ENCODE data around the gene SYT5. TPM values are rescaled to one million over a fixed set of nuclear protein-coding genes. Genes with fewer than 3 reads are reported as not detected.

SYT5 gene
- total and polyA plus RNA-seq, 10 of the 15 experiments (the other 5 are each of a cell fraction or from before 2014, with no cell fraction given): 0.04 to 0.79 (median 0.26) TPM; not detected in 7

- TF ChIP-seq SUPT20H (IDR thresholded peaks at IDR 0.05; ENCODE audit: borderline replicate concordance, control insufficient read depth, low read depth, low read length) (no peak), YY1 (IDR thresholded peaks at IDR 0.05; ENCODE audit: low read depth, low read length) (no peak), IRF5 (IDR thresholded peaks at IDR 0.05; ENCODE audit: borderline replicate concordance) (no peak), CEBPB (IDR thresholded peaks at IDR 0.05; ENCODE audit: borderline replicate concordance in 1 of 2, low read depth in 2 of 2, low read length in 2 of 2) (no peak)
Observed at GRCh38 chr19:55178781-55179599, 1.1 kb downstream of the SYT5 start (continued).

- Histone ChIP-seq H3K79me2 (ENCODE audit: control insufficient read depth, insufficient read depth, low read length) (no peaks in the 10 kb centered on the region), H3K9me3 (replicated peaks; ENCODE audit: control insufficient read depth, insufficient read depth, low read length) (peaks cover 1% of the 10 kb centered on the region; the same call in 1 of the 3 replicates), H3K27ac (ENCODE audit: control insufficient read depth, insufficient read depth) (no peak overlapping the region), H4K20me1 (ENCODE audit: control insufficient read depth, insufficient read depth) (no peaks in the 10 kb centered on the region), H2AFZ (ENCODE audit: control insufficient read depth, low read depth, low read length) (no peak overlapping the region), H3K9ac (ENCODE audit: control insufficient read depth, insufficient read depth, low read length) (no peak overlapping the region), H3K4me1 (ENCODE audit: control insufficient read depth, insufficient read depth, low read length) (peaks cover 12% of the 10 kb centered on the region), H3K27me3 (replicated peaks in 1 of 2; ENCODE audit: control insufficient read depth in 2 of 2, insufficient read depth in 2 of 2, low read length in 1 of 2) (peaks cover 0 to 7% of the 10 kb centered on the region in 2 experiments; a peak in 1 of 4 replicates), H3K36me3 (ENCODE audit: control insufficient read depth in 2 of 2, insufficient read depth in 2 of 2, low read length in 1 of 2) (no peaks in the 10 kb centered on the region), H3K4me2 (ENCODE audit: control insufficient read depth, insufficient read depth) (no peak overlapping the region), H3K4me3 (no peak overlapping the region)
- no peak for TF ChIP-seq NRF1 (conservative IDR thresholded peaks at IDR 0.05; ENCODE audit: low read depth, low read length)
- no peak for TF ChIP-seq NBN (IDR thresholded peaks at IDR 0.05)
- no peak for TF ChIP-seq HDAC2 (IDR thresholded peaks at IDR 0.05)
- TF ChIP-seq TCF7 (IDR thresholded peaks at IDR 0.05; ENCODE audit: borderline replicate concordance): no peak
- TF ChIP-seq RB1 (IDR thresholded peaks at IDR 0.05; ENCODE audit: borderline replicate concordance): no peak
- no peak for TF ChIP-seq POLR2AphosphoS5 (IDR thresholded peaks at IDR 0.05; ENCODE audit: low read length)
- no peak for TF ChIP-seq POU2F2 (IDR thresholded peaks at IDR 0.05; ENCODE audit: borderline replicate concordance, low read depth, low read length)
- TF ChIP-seq, protein P1, sequence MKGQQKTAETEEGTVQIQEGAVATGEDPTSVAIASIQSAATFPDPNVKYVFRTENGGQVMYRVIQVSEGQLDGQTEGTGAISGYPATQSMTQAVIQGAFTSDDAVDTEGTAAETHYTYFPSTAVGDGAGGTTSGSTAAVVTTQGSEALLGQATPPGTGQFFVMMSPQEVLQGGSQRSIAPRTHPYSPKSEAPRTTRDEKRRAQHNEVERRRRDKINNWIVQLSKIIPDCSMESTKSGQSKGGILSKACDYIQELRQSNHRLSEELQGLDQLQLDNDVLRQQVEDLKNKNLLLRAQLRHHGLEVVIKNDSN (IDR thresholded peaks at IDR 0.05; ENCODE audit: borderline replicate concordance, extremely low read length, insufficient read depth, low read depth, low read length): no peak
- TF ChIP-seq SRF (IDR thresholded peaks at IDR 0.05; ENCODE audit: low read depth in 2 of 2, low read length in 2 of 2): peak in 1 of 2 experiments; percentile 45; a peak in 1 of 4 replicates
- TF ChIP-seq, protein P2, sequence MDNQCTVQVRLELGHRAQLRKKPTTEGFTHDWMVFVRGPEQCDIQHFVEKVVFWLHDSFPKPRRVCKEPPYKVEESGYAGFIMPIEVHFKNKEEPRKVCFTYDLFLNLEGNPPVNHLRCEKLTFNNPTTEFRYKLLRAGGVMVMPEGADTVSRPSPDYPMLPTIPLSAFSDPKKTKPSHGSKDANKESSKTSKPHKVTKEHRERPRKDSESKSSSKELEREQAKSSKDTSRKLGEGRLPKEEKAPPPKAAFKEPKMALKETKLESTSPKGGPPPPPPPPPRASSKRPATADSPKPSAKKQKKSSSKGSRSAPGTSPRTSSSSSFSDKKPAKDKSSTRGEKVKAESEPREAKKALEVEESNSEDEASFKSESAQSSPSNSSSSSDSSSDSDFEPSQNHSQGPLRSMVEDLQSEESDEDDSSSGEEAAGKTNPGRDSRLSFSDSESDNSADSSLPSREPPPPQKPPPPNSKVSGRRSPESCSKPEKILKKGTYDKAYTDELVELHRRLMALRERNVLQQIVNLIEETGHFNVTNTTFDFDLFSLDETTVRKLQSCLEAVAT (IDR thresholded peaks at IDR 0.05): peak; percentile 94
- TF ChIP-seq SREBF2 (IDR thresholded peaks at IDR 0.05; ENCODE audit: low read length): no peak
- no peak for TF ChIP-seq ZNF622 (IDR thresholded peaks at IDR 0.05)
- no peak for TF ChIP-seq SMAD5 (IDR thresholded peaks at IDR 0.05; ENCODE audit: low read depth)
- TF ChIP-seq BHLHE40 (IDR thresholded peaks at IDR 0.05; ENCODE audit: borderline replicate concordance in 1 of 2, low read depth in 2 of 2, low read length in 1 of 2): no peak
- no peak for TF ChIP-seq NFXL1 (IDR thresholded peaks at IDR 0.05; ENCODE audit: borderline replicate concordance)
- ChIA-PET POLR2A (no interaction called here), CTCF (interaction anchor here (0.6 kb wide), 1 partner anchor 15 kb away, joined by 4 read pairs; no protein-coding TSS in a partner anchor), RAD21 (ENCODE audit: unreplicated experiment) (interaction anchor here (0.5 kb wide), 1 partner anchor 16 kb away, joined by 3 read pairs; no protein-coding TSS in a partner anchor), SMC1A (ENCODE audit: uncharacterized antibody, unreplicated experiment) (interaction anchor here (0.8 kb wide), 1 partner anchor 10 kb away, joined by 3 read pairs; the partner anchor contains the start of gene DNAAF3)
- no TSS peak for BruUV-seq (replicated peaks)
- FAIRE-seq: no peak
- in situ Hi-C loops (cut with MboI): no loop called here
- DNase-seq (ENCODE audit: low read depth, low spot score): no peak
- intact Hi-C loops (cut with micrococcal nuclease; ENCODE audit: unreplicated experiment): no loop called here
- no peak for ATAC-seq
- 13% methylated on average over 2 of the region's 2 CpGs for WGBS (ENCODE audit: insufficient coverage, insufficient replicate concordance, low lambda C conversion rate, missing lambda C conversion rate)
Observed at GRCh38 chr19:55176076-55176475, 4.0 kb downstream of the SYT5 start.
